Lung (tissue), 12 donors: ENCODE results near the gene ZNF764. TPM values are rescaled to one million over a fixed set of nuclear protein-coding genes. Genes with fewer than 3 reads are reported as not detected.

Source experiments
- ATAC-seq: fragments of 200-7000 bp; cut with Tn5 transposase; one replicate; pipeline ENCODE4 v1.9.1; 2020; ENCODE audit warnings: moderate number of reproducible peaks; ENCODE audit not compliant: insufficient read depth, low FRiP score
- DNase-seq, 3 donors: peaks; one replicate each; pipeline ENCODE4 v3.0.0-alpha.2; 2013 to 2017
- H3K27ac ChIP-seq, 2 donors: one replicate each; pipeline ENCODE4 v1.5.1; 2013; ENCODE audit warnings: mild to moderate bottlenecking in 2 of 2, moderate library complexity in 2 of 2, control low read depth in 1 of 2, inconsistent platforms in 1 of 2, low read depth in 1 of 2, low read length in 1 of 2
- H3K27me3 ChIP-seq, 3 donors: one replicate each; pipeline ENCODE4 v1.5.1; 2013; ENCODE audit warnings: low read length in 2 of 3; ENCODE audit not compliant: control insufficient read depth in 3 of 3, insufficient read depth in 3 of 3
- H3K36me3 ChIP-seq, 4 donors: one replicate each; pipeline ENCODE4 v1.5.1; 2013; ENCODE audit warnings: low read length in 4 of 4, mild to moderate bottlenecking in 1 of 4, moderate library complexity in 1 of 4; ENCODE audit not compliant: control insufficient read depth in 4 of 4, insufficient read depth in 4 of 4
- H3K4me1 ChIP-seq, 5 donors: one replicate each; pipeline ENCODE4 v1.5.1; 2013; ENCODE audit warnings: low read length in 5 of 5, mild to moderate bottlenecking in 2 of 5, moderate library complexity in 1 of 5; ENCODE audit not compliant: control insufficient read depth in 5 of 5, insufficient read depth in 5 of 5
- H3K4me3 ChIP-seq: one replicate; pipeline ENCODE4 v1.5.1; 2013; ENCODE audit warnings: mild to moderate bottlenecking, control low read depth, moderate library complexity
- H3K9ac ChIP-seq, 2 donors: one replicate each; pipeline ENCODE4 v1.5.1; 2013; ENCODE audit warnings: low read length in 2 of 2, control low read depth in 1 of 2; ENCODE audit not compliant: insufficient read depth in 1 of 2
- H3K9me3 ChIP-seq, 4 donors: one replicate each; pipeline ENCODE4 v1.5.1; 2013; ENCODE audit warnings: low read length in 3 of 4, mild to moderate bottlenecking in 1 of 4, moderate library complexity in 1 of 4; ENCODE audit not compliant: control insufficient read depth in 4 of 4, insufficient read depth in 3 of 4
- CTCF ChIP-seq: IDR thresholded peaks from 2 replicates; pipeline ENCODE4 v1.5.1; 2012; ENCODE audit warnings: mild to moderate bottlenecking; ENCODE audit errors: control extremely low read depth, extremely low read depth
- WGBS, 2 donors: extraction: QIAGEN DNeasy Blood & Tissue Kit; methylation state at CpG; one replicate each; pipeline ENCODE4 v1.1.7; 2013; 5-methylcytosine and 5-hydroxymethylcytosine counted together
- polyA plus RNA-seq, 2 donors: library from polyadenylated mRNA; stranded (reverse); fragments of 200-250 nt; gene quantifications; one replicate each; pipeline ENCODE4 v1.2.1, GENCODE V29; 2013
- total RNA-seq, 2 donors: library from RNA; depleted of rRNA in 1 of 2; stranded (reverse); fragments of >200 nt in 1 of 2; gene quantifications; one replicate each; pipeline ENCODE4 v1.2.1, GENCODE V29; 2014 to 2021
- donor health status: control.
- donor health status: control.
- donor health status: Bipolar disorder and iron deficiency.
- donor health status: healthy.
- donor health status: DM: yes; HTN: yes; CAD: no.

The ZNF764 gene
- total and polyA plus RNA-seq, 4 donors, result 4.9 to 12.6 (median 8.3) TPM

DNA sequence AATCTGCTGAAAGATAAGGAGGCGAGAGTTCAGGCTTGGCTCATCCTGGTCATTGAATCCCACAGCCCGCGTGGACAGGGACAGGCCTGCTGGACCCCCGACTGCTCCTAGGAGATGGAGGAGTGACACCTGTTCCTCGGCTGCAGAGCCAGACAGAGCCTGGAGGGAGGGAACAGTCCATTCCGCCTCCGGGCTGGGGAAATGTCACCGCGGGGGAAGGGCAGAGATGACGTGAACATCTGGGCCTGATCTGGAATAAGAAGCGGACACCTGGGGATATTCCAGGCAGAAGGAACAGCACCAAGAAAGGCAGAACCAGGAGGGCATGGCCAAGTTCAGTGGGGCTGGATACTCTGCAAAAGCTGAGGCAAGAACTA lies 25.0 kb downstream of the ZNF764 start:
- H3K4me1 ChIP-seq, result peaks cover 0 to 25% (median under 1%) of the 10 kb centered on the region in 5 donors
- no peak overlapping the region for H3K27ac ChIP-seq
- 86 to 88% methylated on average over 11 of the region's 11 CpGs for WGBS, 2 donors
- H3K36me3 ChIP-seq, result peaks cover 0 to 10% (median 3%) of the 10 kb centered on the region in 4 donors
- H3K27me3 ChIP-seq, result no peaks in the 10 kb centered on the region
- no peaks in the 10 kb centered on the region for H3K9me3 ChIP-seq
- no peak overlapping the region for H3K4me3 ChIP-seq
- TF ChIP-seq CTCF, result no peak
- H3K9ac ChIP-seq, result no peak overlapping the region
- no peak for DNase-seq
- ATAC-seq, result no peak

GRCh38 chr16:30532285-30533145 lies 25.7 kb downstream of the ZNF764 start:
- TF ChIP-seq CTCF, result no peak
- no peaks in the 10 kb centered on the region for H3K9me3 ChIP-seq
- peaks cover 0 to 10% (median 3%) of the 10 kb centered on the region in 4 donors for H3K36me3 ChIP-seq
- no peak overlapping the region for H3K9ac ChIP-seq
- H3K27me3 ChIP-seq, result no peaks in the 10 kb centered on the region
- no peak overlapping the region for H3K4me3 ChIP-seq
- no peak overlapping the region for H3K27ac ChIP-seq
- no peak for ATAC-seq
- peaks cover 0 to 31% (median 6%) of the 10 kb centered on the region in 5 donors for H3K4me1 ChIP-seq
- whole genome bisulfite sequencing, 2 donors, result 95 to 96% methylated on average over 55 to 57 of the region's 57 CpGs
- no peak for DNase-seq

- Histone ChIP-seq H3K27me3 (no peaks in the 10 kb centered on the region), H3K27ac (peak overlapping the region in 1 of 2 donors; percentile 12), H3K4me3 (no peak overlapping the region), H3K9me3 (no peaks in the 10 kb centered on the region), H3K36me3 (peaks cover 0 to 10% (median 3%) of the 10 kb centered on the region in 4 donors), H3K4me1 (peaks cover 0 to 29% (median 8%) of the 10 kb centered on the region in 5 donors), H3K9ac (no peak overlapping the region)
- 78 to 85% methylated on average over 13 of the region's 13 CpGs for WGBS, 2 donors
- no peak for ATAC-seq
- DNase-seq, result no peak
- TF ChIP-seq CTCF, result no peak
These were observed 27.8 kb downstream of the ZNF764 start for GRCh38 chr16:30530163-30531037.
